Fibroblast of skin of scalp (primary cell): ENCODE measurements around the gene SLC25A23.

Source experiments
- DNase-seq: peaks from one replicate; pipeline ENCODE4 v3.0.0-alpha.2; 2013

The SLC25A23 gene

GRCh38 chr19:6481541-6482342 is 22.1 kb upstream of the SLC25A23 start, which contains the start of gene DENND1C:
DENND1C (minus strand) TSS chr19:6481787; CDS start chr19:6481695, 92 bp downstream.
- no peak for DNase-seq

DNA sequence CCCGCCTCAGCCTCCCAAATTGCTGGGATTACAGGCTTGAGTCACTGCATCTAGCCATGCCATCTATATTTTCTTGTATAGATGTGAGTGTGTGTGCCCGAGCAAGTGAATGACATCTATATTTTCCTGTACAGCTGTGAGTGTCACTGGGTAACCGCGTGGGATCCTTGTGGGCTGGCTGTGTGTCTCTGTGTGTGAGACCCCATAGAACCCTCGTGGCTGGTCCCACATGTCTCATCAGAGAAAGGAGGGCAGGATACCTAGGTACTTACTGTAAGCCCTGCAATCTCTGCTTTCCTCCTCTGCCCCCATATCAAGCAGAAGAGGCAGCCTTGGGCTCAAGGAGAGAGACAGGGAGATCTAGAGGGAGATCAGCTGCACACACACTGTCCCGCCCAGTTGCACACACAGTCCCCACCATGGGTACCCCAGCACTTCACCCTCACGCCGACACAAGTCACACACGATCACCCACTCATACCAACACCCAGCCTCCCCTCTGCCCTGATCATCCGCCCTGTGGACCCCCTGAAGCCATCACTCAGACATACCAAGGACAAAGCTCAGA is 21.3 kb upstream of the SLC25A23 start:
- no peak for DNase-seq

DNA sequence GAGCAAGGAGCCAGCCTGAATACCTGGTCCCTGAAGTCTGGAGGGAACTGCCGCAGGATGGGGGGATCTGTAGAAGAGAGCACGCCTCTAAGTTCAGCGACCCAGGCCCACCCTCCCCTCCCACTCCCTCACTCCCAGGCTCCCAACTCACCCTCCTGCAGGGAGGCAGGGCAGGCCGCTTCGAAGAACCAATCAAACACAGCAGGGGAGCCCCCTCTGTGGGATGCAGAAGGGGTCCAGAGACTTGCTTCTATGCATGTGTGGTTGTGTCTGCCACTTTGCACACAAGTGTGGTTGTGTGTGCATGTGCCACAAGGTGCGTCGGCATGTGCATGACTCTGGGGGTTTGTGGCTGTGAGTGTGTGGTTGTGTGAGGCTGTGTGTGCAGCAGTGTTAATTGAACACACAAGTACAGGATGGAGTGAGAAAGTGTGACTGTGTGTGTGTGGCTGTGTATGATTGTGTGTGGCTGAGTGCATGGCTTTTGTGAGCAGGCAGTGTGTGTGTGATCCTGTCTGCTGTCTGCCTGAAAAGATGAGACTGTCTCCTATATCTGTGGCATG is 20.3 kb upstream of the SLC25A23 start:
- no peak for DNase-seq

DNA sequence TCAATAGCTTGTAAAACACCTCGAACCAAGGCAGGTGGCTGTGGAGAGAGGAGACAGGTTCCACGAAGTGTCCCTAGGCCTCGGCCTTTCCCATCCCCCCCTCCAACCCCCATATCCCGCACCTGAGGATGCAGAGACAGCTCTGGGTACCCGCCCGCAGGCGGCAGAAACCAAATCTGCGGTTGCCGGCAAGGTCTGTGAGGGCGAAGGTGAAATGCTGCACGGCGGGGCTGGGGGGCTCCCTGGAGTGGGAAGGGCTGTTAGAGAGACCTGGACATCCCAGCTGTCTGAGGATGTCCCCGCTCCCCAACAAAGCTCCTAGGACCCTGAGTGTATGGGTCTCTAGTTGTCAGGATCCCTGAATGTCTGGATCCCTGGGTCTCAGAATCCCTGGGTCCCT is 19.2 kb upstream of the SLC25A23 start:
- DNase-seq, result no peak

DNA sequence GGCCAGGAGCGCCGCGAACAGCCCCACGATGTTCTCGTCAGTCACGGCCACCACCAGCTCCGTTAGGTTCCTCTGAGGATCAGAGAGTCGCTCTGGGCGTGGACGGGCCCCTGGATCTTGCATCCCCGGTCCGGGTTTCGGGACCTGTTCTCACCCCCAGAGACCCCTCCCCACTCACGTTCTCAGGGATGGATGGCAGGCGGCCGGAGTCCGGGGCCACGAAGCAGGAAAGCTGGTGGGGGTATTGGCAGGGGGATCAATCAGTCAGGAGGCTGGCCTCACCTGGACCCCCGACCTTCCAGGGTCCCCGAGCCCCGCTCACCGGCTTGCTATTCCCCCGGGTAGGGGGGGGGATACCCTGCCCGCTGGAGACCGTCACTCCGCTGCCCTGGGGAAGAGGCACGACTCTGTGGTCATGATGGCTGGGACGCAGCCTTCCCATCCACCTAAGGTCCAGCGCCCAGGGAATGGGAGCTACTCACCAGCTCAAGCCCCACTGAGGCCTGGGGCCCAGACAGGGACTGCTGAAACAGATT is 17.4 kb upstream of the SLC25A23 start:
- DNase-seq, result no peak

DNA sequence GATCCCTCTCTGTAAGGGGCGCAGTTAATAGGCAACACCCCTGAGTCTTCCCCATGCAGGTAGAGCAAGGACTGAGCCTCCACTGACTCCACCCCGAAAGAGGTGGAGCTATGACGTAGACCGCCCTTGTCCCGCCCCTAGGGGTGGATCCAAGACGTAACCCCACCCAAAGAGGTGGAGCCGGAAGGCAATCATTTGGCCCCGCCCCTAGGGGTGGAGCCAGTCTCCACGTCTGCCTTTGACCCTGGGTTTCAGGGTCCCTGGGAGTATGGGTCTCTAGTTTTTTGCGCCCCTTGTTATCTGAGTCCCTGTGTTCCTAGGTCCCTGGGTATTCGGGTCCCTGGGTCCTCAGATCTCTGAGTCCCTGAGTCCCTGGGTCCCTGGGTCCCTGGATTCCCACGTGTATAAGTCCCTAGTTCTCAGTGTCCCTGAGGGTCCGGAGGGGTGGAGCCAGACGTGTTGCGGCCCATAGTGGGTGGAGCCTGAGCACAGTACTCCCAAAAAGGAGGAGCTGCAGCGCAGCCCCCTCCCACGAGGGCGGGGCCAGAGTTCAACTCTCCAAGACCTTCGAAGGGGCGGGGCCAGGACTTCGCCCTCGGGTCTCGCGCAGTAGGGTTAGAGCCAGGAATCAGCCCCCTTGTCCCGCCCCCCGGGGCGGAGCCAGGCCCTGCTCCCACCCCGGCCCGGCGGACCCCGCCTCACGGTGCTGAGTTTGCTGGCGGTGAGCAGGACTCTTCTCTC is 16.7 kb upstream of the SLC25A23 start:
- peak; percentile 53 for DNase-seq

GRCh38 chr19:6475321-6476108 is 15.9 kb upstream of the SLC25A23 start:
- DNase-seq, result no peak

DNA sequence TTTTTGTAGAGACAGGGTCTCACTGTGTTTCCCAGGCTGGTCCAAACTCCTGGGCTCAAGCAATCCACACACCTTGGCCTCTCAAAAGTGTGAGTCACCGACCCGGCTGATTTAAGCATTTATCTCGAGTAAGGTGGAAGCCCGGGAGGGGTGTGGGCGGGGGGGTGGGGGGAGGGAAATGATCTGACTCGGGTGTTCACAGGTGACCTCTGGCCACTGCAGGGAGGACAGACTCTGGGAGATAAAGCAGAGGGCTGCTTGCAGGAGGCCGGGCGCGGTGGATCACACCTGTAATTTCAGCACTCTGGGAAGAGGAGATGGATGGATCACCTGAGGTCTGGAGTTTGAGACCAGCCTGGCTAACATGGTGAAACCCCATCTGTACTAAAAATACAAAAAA is 14.1 kb upstream of the SLC25A23 start:
- no peak for DNase-seq

GRCh38 chr19:6472713-6473112 is 13.1 kb upstream of the SLC25A23 start:
- DNase-seq, result no peak

DNA sequence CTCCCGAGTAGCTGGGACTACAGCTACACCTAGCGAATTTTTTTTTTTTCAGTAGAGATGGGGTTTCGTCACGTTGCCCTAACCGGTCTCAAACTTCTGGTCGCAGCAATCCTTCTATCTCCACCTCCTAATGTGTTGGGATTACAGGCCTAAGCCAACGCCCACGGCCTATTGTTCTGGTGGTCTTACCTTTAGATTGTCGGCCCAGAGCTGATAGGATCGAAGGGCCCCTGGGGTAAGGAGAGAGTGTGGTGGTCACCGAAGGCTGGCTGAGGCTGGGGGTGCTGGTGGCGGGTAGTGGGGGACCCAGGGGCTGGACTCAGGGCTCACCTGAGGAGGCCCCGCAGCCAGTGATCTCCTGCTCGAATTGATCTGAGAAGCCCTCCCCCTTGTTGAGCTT is 11.5 kb upstream of the SLC25A23 start:
- DNase-seq, result no peak

DNA sequence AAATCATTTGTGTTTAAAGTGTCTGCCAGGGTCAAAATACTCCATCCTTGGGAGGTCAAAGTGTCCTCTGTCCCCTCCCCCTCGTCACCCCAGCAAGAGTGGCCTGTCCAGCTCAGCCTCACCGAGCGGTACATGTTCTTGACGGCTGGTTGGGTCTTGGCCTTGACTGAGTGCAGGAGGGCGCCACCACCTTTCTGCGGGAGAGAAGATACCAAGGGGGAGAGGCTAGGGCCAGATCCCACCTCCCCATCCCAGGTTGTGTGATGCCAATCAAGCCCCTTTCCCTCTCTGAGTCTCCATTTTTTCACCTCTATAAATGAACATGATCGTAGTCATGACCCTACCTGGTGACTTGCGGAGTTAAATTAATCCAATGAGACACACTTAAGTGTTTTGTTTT is 10.6 kb upstream of the SLC25A23 start:
- no peak for DNase-seq

- no peak for DNase-seq
Measured at GRCh38 chr19:6467384-6467783, 7.8 kb upstream of the SLC25A23 start.

DNA sequence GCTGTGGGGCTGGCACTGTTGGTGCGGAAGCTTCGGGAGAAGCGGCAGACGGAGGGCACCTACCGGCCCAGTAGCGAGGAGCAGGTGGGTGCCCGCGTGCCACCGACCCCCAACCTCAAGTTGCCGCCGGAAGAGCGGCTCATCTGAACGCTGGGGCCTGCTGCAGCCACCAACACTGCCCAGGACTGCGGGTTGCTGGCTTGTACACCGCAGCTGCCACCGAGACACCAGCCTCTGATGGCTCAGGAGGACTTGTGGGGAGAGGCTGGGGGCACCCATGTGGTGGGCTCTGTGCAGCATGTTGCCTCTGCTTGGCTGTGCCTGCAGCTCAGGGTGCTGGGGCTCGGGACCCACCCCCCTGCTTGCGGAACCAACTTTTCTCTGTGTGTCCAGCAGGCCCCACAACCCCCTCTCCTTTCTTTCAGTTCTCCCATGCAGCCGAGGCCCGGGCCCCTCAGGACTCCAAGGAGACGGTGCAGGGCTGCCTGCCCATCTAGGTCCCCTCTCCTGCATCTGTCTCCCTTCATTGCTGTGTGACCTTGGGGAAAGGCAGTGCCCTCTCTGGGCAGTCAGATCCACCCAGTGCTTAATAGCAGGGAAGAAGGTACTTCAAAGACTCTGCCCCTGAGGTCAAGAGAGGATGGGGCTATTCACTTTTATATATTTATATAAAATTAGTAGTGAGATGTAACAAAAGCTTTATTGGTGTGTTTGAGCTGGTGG is 7.1 kb upstream of the SLC25A23 start:
- no peak for DNase-seq

DNA sequence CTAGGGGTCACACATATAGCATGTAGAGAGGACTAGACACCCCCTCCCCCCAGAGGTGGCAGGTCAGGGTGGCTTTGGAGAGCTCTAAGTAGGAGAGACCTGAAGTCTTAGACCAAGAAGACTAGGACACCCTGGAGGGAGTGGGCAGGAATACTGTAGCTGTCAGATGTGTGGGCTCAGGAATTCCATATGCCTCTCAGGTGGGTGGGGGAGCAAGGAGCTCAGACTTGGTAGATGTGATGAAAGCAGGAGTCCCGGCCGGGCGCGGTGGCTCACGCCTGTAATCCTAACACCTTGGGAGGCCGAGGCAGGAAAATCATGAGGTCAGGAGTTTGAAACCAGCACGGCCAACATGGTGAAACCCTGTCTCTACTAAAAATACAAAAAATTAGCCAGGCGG is 6.1 kb upstream of the SLC25A23 start:
- DNase-seq, result no peak

GRCh38 chr19:6465006-6465405 is 5.4 kb upstream of the SLC25A23 start:
- DNase-seq, result no peak

DNA sequence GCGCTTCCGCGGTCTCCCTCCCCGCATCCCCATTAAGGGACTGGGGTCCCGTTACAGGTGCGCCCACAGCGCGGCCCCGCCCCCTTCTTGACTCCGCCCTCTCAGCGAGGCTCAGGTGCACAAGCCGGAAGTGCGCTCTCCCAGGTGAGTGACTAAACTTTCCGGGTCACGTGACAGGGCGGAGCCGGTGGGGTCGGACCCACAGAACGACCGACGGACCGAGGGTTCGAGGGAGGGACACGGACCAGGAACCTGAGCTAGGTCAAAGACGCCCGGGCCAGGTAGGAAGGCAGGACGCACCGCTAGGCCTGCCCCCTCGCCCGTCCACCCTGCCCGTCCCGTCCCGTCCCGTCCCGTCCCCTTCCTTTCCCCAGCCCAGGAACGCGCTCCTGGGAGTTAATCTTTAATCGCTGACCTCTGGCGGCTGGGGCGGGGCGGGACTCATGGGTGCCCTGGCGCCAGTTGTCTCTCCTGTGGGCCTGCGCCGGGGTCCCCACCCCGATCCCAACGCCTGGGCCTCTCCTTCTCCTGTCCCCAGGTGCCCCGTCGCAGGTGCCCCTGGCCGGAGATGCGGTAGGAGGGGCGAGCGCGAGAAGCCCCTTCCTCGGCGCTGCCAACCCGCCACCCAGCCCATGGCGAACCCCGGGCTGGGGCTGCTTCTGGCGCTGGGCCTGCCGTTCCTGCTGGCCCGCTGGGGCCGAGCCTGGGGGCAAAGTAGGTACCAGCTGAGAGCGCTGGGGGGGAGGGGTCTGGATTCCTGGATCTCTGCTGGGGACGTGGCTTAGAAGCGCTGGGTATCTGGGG is 4.7 kb upstream of the SLC25A23 start, which contains the start of gene CRB3:
CRB3 (plus strand) TSS at position 202 of the 804 bp plus-strand sequence; CDS start at position 633, 431 bp downstream.
- no peak for DNase-seq

DNA sequence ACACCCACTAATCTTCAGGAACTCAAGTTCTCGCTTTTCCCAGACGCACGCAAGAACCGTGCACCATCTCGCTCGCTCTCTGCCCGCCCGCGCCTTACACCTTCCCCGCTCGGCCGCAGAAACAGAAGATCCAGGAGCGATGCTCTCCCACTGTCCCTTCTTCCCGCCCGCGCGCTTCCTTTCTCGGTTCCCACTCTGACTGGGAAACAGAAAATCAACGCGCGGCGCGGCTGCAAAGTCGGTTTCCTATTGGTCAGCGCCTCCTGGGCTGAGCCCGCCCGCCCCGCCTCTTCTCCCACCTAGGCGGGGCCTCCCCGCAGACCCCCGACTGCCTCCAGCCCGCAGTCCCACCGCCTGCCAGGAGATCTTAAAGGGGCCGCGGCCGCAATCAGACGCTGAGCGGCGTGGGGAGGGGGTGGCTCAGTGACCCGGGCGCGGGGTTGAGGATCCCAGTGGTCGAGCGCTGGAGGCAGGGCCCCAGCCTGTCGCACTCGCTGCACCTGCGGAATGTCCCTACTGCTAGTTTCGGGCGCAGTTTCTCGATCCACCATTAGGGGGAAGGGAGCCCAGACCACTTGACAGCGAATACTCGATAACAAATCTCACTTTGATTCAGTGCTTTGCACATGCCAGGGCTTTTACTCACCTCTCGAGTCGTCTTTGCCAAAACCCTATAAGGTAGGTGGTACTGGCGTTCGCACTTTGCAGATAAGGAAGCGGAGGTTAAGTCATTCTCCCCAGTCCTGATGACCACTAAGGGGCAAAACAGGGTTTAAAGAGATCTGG is 700 bp upstream of the SLC25A23 start:
- DNase-seq, result peak; percentile 99

DNA sequence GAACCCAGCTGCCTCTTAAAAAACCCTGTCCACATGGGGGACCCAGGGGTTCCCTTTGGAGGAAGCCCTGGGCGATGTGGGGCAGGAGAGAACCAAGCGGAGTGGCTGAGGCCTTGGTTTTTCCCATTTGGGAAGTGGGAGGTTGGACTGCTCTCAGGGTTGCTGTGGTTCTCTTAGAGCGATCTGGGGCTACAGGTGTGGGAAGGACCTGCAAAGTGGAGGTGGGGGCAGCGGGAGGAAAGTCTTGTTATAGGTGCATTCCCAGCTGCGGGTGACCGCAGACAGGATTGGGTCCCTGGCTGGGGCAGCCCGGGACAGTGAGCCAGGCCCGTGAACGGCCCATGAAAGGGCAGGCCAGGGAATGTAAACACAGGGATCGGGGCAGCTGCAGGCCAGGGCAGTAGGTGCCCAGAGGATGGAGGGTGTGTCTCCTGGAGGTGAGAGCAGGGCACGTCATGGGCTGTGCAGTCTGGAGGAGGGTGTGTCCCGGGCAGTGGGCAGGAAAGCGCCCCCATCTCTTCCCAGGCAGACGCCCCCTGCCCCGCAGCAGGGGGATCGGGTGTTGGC is 814 bp downstream of the SLC25A23 start:
- DNase-seq, result no peak
